NCI-H2227 (cell line): ENCODE results near the gene DIPK1B.

ENCODE experiments used
- DNase-seq: peaks from one replicate; lab custom pipeline; 2025; ENCODE audit not compliant: unreplicated experiment; lab: John Stamatoyannopoulos, UW

DIPK1B gene

DNA sequence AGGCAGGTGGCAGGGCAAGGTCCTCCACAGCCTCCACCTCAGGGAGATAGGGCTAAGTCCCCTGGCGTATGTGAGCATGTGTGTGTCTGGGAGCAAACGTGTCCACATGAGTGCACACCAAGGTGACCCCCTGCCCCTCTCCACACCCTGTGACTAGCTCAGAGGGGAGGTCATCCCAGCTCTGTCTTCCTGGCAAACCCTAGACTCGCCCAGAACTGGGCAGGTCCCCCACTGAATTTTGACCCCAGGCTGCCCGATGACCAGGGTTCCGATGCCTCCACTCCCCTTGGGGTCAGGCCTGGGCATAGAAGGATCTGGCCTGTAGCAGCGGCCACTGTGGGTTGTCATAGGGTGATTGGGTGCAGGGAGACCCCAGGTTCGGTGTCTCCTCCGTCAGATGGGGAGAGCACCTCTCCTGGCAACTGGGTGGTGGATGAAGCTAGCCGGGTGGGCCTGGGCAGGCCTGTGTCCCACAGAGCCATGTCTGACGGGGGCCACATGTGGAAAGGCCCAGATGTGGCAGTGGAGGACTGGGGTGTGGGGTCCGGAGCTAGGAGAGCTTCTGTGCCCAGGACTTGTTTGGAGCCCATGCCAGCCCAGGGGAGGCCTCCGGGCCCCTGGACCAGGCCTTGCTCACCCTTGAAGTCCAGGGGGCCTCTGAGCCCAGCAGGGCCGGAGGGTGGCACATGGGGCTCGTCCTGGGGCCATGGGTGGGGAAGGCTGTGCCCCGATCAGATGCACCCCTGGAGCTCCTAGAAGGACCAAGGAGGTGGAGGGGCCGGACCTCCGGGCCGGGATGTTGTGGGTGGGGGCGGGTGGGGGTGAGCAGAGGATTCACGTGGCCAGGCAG lies 6.2 kb downstream of the DIPK1B start:
- no peak for DNase-seq

DNA sequence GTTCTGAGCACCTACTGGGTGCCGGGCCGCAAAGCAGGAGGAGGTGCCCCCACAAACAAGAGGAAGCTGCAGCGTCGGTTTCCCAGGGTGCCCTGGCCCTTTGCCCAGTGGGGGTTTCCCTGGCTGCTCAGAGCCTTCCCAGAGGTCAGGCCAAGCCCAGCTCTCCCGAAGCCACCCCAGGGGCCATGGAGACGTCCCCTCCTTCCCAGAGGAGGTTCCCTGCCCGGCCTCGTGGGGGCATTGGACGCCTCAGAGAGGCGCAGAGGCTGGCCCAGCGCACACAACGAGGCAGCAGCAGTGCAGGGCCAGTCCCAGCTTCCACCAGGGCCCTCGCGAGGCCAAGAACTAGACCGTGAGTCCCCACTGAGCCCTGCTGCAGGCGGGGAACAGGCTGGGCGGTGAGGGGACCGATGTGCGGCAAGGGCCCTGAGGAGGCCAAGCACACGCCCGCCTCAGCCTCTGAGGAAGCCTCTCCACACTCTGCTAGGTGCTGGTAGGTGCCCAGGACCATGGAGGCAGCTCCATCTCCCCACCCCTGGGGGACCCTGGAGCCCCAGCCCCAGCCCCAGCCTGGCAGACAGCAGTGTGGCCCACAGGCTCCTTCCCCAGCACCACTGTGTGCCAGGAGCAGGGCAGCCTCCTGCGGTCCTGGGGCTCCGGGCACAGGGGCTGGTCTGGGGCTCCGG lies 7.0 kb downstream of the DIPK1B start:
- DNase-seq = no peak

DNA sequence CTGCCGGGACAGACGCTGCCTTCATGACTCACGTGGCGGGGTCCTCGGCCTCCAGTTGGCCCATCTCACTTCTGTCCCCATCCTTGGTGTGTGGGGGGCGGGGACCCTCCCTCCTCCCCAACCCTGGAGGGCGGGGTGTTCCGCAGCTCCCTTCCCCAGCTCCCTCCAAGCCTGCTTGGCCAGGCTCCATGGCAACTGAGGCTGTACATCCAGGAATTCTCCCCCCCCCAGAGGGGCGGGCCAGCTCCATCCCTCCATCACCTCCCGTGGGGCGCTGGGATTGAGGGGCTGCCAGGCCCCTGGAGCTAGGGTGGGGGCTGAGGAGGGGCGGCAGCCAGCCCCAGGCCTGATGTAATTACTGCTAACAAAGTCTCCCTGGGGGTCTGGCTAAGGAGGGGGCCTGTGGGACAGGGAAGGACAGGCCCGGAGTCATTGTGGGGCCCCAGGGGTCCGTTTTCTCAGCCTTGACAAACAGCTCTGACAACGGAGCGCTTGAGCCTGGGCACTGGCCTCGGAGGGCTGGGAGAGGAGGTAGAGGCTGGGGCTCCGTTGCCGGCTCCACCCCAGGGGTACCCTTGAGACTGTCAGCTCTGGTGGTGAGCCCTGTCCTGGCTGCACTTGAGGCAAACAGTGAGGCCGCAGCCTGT lies 8.0 kb downstream of the DIPK1B start:
- peak; percentile 82 for DNase-seq

DNA sequence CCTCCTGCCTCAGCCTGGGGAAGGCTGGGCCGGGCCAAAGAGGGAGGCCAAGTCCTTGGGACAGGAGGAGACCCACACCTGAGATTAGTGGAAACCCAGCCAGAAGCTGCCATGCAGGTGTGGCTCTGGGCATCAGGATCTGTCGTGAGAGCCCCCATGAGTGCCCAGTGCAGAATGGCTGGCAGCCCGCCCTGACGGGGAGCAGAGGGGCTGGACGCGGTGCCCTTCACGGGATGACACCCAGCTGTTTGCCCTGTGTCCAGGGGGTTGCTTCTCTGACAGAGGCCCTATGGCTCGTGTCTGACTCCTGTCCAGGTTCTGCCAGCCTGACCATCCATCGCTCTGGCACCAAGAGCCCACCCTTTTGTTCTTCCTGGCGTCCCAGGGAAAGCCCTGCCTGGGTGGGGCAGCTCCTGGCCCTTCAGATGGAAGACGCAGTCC lies 8.5 kb downstream of the DIPK1B start:
- no peak for DNase-seq

DNA sequence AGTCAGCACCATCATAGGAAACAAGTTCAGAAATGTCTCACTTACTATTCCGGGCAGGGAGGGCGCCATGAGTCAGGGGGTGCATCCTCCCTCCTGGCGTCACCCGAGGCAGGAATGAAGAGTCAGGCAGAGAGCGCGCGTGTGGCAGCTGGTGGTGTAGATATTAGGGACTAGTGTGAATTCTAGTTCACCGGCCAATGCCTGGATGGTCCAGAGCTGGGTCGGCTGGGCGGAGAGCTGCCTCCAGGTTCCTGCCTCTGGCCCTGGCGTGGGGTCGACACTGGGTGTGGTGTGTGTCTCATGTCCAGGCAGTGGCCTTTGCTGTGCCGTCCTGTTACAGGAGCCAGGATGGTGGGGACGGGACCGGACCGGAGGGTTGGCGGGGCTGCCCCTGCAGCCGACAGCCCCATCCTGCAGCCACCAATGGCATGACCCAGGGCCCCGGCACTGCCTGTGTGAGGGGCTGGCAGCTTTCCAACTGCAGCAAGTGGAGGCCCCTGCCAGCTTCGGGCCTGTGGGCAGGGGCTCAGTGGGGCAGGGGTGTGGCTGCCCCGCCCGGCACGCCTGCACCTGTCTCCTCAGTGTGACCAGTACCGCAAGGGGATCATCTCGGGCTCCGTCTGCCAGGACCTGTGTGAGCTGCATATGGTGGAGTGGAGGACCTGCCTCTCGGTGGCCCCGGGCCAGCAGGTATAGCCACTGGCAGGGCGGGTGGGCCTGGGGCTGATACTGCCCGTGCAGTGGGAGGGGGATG lies 9.1 kb downstream of the DIPK1B start:
- no peak for DNase-seq

DNA sequence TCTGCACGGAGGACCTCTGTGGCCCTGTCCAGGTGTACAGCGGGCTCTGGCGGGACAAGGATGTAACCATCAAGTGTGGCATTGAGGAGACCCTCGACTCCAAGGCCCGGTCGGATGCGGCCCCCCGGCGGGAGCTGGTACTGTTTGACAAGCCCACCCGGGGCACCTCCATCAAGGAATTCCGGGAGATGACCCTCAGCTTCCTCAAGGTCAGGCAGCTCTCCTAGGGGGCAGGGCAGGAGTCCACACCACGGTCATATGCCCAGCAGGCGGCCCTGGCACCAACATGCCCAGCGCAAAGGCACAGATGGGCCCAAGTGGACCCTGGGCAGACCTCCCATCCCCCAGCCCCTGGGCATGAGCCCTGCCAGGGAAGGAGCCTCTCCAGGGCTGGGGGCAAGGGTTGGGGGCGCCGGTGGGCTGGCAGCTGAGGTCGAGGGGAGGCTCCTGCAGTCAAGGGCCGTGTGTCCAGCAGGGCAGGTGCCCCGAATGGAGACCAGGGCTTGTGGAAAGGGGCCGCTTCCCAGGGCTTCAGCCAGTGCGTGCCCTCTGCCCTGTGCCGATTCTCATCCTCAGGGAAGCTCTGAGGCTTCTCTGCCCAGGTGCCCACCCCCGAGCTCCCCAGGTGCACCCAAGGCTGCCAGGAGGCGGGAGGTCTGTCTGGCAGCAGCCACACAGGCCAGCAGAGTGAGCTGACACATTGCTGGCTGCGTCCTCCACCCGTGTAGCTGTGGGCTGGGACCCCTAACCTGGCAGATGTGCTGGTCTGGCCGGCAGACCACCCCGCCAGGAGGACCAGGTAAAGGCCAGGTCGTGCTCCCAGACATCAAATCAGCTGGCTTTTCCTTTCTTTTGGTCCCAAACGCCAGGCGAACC lies 10.0 kb downstream of the DIPK1B start:
- no peak for DNase-seq

DNA sequence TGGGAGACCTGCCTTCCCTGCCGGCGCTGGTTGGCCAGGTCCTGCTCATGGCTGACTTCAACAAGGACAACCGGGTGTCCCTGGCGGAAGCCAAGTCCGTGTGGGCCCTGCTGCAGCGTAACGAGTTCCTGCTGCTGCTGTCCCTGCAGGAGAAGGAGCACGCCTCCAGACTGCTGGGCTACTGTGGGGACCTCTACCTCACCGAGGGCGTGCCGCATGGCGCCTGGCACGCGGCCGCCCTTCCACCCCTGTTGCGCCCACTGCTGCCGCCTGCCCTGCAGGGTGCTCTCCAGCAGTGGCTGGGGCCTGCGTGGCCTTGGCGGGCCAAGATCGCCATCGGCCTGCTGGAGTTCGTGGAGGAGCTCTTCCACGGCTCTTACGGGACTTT lies 10.6 kb downstream of the DIPK1B start:
- DNase-seq = no peak

DNA sequence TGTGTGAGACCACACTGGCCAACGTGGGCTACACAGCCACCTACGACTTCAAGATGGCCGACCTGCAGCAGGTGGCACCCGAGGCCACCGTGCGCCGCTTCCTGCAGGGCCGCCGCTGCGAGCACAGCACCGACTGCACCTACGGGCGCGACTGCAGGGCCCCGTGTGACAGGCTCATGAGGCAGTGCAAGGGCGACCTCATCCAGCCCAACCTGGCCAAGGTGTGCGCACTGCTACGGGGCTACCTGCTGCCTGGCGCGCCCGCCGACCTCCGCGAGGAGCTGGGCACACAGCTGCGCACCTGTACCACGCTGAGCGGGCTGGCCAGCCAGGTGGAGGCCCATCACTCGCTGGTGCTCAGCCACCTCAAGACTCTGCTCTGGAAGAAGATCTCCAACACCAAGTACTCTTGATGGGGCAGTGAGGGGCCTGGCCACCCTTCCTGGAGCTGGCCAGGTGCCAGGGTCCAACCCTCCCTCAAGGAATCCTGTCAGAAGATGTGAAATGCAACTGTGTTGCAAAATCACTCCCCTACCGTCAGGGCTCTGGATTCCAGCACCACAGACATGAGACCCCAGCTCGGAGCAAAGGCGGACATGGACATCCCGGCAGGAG lies 11.1 kb downstream of the DIPK1B start:
- no peak for DNase-seq

DNA sequence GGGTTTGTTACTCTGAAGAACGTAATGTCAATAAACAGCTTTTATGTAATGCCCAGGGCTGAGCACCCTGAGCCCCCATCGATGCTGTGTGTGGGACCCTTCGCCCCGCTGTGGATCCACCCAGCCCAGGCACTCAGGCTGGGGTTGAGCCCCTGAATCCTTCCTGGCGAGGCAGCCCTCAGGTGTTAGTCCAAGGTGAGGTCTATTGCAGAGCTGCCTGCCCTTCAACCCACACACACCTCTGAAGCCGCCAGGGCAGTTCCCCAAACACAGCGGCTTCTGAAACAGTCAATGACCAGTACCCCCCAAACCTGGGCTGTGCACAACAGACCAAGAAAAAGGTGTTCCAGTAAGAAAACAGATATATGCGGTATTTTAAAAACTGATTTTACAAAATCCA lies 11.6 kb downstream of the DIPK1B start:
- no peak for DNase-seq

DNA sequence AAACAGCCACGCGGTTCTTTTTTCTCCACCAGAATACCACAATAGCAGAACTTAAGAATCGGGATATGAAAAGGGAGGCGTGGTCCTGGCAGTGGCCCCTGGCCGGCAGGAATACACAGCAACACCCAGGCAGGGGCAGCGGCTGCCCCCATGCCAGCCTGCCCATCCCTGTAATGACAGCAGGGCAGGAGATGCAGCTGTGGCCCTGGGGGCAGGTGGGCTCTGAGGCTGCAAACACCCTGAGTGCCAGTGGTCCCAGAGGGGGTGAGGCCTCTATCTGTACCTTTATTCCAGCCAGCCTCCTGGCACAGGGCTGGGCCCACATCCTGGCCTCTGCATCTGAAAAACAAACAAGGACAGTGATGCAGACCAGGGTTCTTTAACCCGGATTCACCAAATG lies 12.4 kb downstream of the DIPK1B start:
- no peak for DNase-seq

DNA sequence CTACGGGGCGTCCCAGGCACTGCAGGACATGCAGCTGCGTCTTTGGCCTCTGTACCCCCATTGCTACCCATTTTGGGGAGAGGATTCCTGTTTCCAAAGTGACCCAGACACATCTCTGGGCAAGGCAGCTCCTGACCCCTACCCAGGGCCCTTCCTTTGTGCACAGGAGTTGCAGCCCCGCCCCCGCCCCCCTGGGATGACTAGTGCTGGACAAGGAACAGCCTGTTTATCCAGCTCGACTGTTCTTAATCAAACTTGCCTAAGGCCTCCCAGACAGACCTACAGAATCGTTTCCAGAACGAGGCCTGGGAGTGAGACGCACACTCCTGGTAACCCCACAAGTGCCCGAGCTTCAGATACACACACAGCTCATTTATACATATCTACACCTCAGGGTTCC lies 13.2 kb downstream of the DIPK1B start:
- no peak for DNase-seq

DNA sequence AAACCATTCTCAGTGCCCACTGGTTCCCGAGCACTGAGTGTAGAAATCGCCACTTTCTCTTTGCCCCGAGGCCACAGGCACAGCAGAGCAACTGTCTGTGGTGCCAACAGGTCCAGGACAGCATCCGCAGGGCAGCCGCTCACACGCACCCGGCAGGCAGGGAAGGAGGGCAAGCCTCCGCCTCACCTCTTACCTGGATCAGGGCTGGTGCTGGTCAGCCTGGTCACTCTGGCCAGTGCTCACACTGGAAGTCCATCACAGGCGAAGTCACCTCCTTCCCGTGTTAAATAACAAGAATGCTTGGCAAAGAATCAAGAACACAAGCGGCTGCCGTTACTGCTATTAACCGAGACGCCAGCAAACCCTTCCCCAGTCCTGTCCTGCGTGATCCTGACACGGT lies 13.7 kb downstream of the DIPK1B start:
- no peak for DNase-seq

DNA sequence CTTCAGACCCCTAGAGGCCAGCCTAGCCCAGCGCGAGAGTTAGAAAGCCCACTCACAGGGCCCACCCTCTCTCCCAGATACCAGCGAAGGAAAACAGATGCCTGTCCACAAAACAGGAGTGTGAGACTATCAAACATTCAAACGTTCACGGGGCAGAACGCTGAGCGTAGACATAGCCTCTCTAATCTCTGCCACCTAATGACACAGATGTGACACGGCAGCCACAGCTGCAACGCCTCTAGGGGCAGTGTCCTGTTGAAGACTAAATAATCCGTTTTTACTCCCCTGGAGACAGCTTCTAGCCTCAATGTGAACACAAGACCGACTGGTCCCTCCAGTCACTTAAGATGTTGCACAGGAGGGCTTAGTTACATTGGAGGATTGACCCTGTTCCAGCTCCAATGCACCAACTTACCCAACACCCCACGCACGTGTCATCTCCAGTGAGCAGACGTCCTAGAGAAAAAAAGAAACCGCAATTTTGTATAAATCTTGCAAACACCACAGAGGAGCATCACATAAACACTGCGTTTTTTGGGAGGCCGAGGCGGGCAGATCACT lies 14.3 kb downstream of the DIPK1B start:
- no peak for DNase-seq

DNA sequence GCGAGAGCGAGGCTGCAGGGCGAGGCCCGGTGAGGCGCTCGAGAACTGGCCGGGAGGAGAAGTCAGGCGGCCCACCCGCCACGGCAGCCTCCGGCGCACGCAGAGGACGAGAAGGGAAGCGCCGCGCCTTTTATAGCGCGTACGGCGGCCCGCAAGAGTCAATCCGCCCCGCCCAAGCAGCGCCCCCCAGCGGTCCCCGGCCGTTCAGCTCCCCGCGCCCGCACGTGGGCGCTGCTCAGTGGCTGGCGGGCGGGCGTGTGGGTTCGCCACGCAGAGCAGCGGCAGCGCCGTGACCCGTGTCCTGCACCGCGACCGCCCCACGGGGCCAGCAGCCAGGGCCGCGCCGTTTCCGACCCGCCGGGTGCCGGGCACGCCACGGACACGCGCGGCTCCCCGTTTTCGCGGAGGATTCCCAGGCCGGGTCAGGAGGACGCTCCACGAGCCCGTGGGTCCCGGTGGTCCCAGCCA lies 15.7 kb downstream of the DIPK1B start:
- DNase-seq = peak; percentile 91

DNA sequence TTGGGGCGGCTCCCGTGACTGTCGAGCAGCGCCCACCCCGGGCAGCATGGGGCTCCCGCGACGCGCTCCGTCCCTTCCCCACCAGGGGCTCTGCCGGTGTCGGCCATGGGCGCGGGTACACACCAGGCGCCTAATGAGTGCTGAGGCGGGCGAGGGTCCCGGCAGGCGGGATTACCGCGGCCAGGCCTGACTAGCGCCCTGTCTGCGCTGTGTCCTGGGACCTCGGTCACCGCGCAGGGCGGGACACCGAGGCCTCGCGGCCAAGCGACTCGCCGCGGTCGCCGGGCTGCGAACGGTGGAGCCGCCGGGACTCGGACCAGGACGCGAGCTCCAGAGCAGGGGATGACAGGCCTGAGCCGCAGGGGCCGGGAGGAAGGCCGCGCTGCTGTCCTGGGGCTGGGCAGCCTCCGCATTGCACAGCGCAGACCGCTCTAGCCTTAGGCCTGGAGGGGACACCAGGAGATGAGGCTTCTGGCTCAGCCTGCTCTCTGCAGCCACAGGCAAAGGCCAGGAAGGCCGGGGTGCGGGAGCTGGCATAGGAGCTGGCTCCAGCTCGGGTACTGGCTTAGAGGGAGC lies 16.3 kb downstream of the DIPK1B start:
- DNase-seq = peak; percentile 11

DNA sequence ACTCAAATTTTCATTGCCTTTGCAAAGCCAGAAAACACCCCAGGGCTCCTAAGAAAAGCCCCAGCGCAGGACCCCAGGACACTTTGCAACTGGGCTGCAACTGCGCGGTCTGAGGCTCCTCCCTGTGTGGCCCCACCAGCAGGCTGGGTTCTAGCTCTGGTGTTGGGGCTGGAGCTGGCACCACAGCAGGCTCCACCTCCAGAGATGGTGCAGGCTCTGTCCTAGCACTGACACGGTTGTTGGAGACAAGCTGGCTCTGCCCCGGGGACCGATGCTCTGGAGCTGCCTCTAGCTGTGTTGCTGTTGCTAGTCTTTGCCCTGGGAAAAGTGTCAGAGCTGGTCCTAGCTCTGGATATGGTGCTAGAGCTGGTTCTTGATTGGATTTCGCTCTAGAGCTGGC lies 16.8 kb downstream of the DIPK1B start:
- no peak for DNase-seq

DNA sequence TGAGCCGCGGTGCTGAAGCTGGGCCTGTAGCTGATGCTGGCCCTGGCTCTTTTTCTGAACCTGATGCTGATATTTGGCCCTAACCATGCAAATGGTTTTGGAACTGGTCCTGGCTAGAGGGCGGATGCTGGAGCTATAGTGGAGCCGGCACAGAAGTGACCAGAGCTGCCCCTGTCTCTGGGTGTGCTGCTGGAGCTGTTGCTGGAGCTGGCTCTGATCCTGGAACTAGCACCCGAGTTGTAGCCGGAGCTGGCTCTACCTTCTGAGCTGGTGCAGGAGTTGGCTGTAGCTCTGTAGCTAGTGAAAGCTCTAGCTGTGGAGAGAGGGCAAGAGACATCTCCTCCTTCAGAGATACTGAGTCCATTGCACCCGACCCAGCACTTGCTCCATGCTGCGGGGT lies 17.6 kb downstream of the DIPK1B start:
- DNase-seq = no peak

DNA sequence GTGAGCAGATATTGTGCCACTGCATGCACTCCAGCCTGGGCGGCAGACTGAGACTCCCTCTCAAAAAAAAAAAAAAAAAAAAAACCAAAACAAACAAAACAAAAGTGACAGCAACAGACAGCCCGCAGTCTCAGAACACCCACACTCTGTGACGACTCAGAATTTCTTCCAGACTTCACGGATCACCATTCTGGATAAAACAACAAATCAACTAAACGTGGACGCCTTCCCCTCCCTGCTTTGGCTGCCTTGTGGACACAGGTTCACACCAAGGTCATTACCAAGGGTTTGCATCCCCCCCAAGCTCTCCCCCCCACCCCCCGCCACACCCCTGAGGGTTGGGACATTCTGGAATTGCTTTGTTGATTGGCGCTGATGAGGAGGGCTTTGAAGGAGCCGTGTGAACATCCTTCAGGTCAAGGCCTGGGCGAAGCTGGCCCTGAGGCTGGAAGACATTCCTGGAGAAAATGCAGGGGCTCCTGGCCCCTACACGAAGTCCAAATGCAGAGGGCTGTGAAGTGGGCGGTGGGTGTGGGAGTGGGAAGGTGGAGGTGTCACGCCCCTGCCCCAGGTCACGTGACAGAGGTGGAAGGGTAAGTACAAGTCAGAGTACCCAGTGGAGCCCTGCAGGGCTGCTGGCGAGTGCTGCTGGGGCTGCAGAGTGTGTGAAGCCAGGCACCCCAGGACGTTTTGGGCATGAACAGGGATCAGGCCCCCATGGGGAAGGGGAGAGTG lies 20.2 kb downstream of the DIPK1B start:
- no peak for DNase-seq
